Activated T-cell treated with anti-CD3 and anti-CD28 coated beads, Interleukin-2, amount 50 U/mL, for 48 hours (primary cell): Measurements from ENCODE around the gene LHPP.

Source experiments
- DNase-seq, 2 experiments: peaks; one replicate each; pipeline ENCODE4 v3.0.0-alpha.2; 2020

LHPP gene

GRCh38 chr10:124630551-124630950 is 168.9 kb downstream of the LHPP start:
- no peak for DNase-seq

- peak in 1 of 2 experiments; percentile 61 for DNase-seq
Measured at GRCh38 chr10:124632064-124632531, 170.5 kb downstream of the LHPP start.

- DNase-seq, result no peak
Measured at GRCh38 chr10:124632566-124632965, 170.9 kb downstream of the LHPP start.

GRCh38 chr10:124636271-124636995 is 174.8 kb downstream of the LHPP start:
- DNase-seq, result no peak

GRCh38 chr10:124637091-124637700 is 175.6 kb downstream of the LHPP start:
- no peak for DNase-seq

- DNase-seq, result no peak
Measured at GRCh38 chr10:124637746-124638145, 176.1 kb downstream of the LHPP start.

- no peak for DNase-seq
Measured at GRCh38 chr10:124639206-124639605, 177.6 kb downstream of the LHPP start.

- no peak for DNase-seq
Measured at GRCh38 chr10:124639646-124640045, 178.0 kb downstream of the LHPP start.

- DNase-seq, result no peak
Measured at GRCh38 chr10:124640056-124640455, 178.4 kb downstream of the LHPP start.

- DNase-seq, result no peak
Measured at GRCh38 chr10:124640538-124641231, 179.1 kb downstream of the LHPP start.

GRCh38 chr10:124641282-124642087 is 179.9 kb downstream of the LHPP start:
- peak; percentile 48 to 54 for DNase-seq

GRCh38 chr10:124642088-124642710 is 180.6 kb downstream of the LHPP start:
- DNase-seq, result no peak

- DNase-seq, result no peak
Measured at GRCh38 chr10:124643330-124644009, 181.8 kb downstream of the LHPP start.

- no peak for DNase-seq
Measured at GRCh38 chr10:124644236-124644635, 182.6 kb downstream of the LHPP start.

GRCh38 chr10:124644771-124645415 is 183.3 kb downstream of the LHPP start:
- DNase-seq, result no peak

GRCh38 chr10:124645467-124646095 is 184.0 kb downstream of the LHPP start:
- no peak for DNase-seq

- DNase-seq, result no peak
Measured at GRCh38 chr10:124646483-124647352, 185.1 kb downstream of the LHPP start.

GRCh38 chr10:124647421-124648130 is 186.0 kb downstream of the LHPP start:
- peak; percentile 71 to 78 for DNase-seq

GRCh38 chr10:124648131-124648475 is 186.5 kb downstream of the LHPP start:
- no peak for DNase-seq
